Ovary (tissue), 9 donors: ENCODE results near the gene NEMF. TPM values are rescaled to one million over a fixed set of nuclear protein-coding genes. Genes with fewer than 3 reads are reported as not detected.

Experiments used
- DNase-seq, 5 donors: peaks; one replicate each; pipeline ENCODE4 v3.0.0-alpha.2; 2019 to 2020
- H3K27ac ChIP-seq, 2 donors: fragments of 200-600 bp; one replicate each; pipeline versions ENCODE4 v1.5.1 to v1.8.0; 2019 to 2022
- H3K27me3 ChIP-seq: fragments of 200-600 bp; one replicate; pipeline ENCODE4 v1.8.0; 2022
- H3K36me3 ChIP-seq: fragments of 200-600 bp; sonication (generic); one replicate; pipeline ENCODE4 v1.5.1; 2019
- H3K4me1 ChIP-seq: one replicate; pipeline ENCODE4 v1.8.1; 2013; ENCODE audit warnings: mild to moderate bottlenecking, moderate library complexity; ENCODE audit not compliant: insufficient read depth
- H3K4me3 ChIP-seq: fragments of 200-600 bp; sonication (generic); one replicate; pipeline ENCODE4 v1.5.1; 2017
- H3K9me3 ChIP-seq, 2 donors: fragments of 200-600 bp in 1 of 2; sonication (generic) in 1 of 2; one replicate each; pipeline versions ENCODE4 v1.5.1 to v1.8.1; 2013 to 2019; ENCODE audit warnings: mild to moderate bottlenecking in 1 of 2, moderate library complexity in 1 of 2
- EP300 ChIP-seq: sonication (generic); formaldehyde crosslinking; IDR thresholded peaks from one replicate; pipeline ENCODE4 v1.6.1; 2017; ENCODE audit warnings: antibody characterized with exemption
- POLR2A ChIP-seq: fragments of 450-650 bp; IDR thresholded peaks from one replicate; pipeline ENCODE4 v1.6.1; 2017; ENCODE audit warnings: antibody characterized with exemption, mild to moderate bottlenecking, moderate library complexity
- WGBS, 3 donors: extraction: QIAGEN DNeasy Blood & Tissue Kit in 1 of 3; methylation state at CpG; one replicate each; pipeline versions ENCODE4 v1.1.5 to v1.1.7; 2013 to 2017; 5-methylcytosine and 5-hydroxymethylcytosine counted together
- intact Hi-C, 4 donors: fragments of 100-400 bp; cut with DNase I; formaldehyde crosslinking; loops; one replicate each; pipeline versions ENCODE4 v1.11.0 to v1.15.1; 2022 to 2023
- polyA plus RNA-seq, 2 donors: library from polyadenylated mRNA; stranded (reverse); fragments of 200-250 nt in 1 of 2; fragments of 350-450 nt in 1 of 2; fragmentation: Illumina TruSeq in 1 of 2; extraction: RNeasy Lipid Tissue Mini Kit (QIAGEN cat#74804) in 1 of 2; gene quantifications; one replicate each; pipeline ENCODE4 v1.2.3, GENCODE V29; 2013 to 2014
- total RNA-seq, 7 donors: library from RNA; depleted of rRNA in 2 of 7; stranded (reverse); fragments of >200 nt in 2 of 7; fragmentation: NEBNext Ultra II Directional in 3 of 7; extraction: Animal tissue kit (Norgen Biotek cat#: 25700) in 3 of 7; gene quantifications; one replicate each; pipeline versions ENCODE4 v1.1.0 to v1.2.4, GENCODE V29; 2016 to 2023
- TF ChIP-seq, protein P1 (sequence below), 3 donors: fragments of 450-650 bp in 2 of 3; fragments of 200-600 bp in 1 of 3; IDR thresholded peaks; one replicate each; pipeline versions ENCODE4 v1.5.1 to v1.8.0; 2016 to 2022; ENCODE audit warnings: antibody characterized with exemption in 3 of 3, mild to moderate bottlenecking in 1 of 3
- donor health status: DM: no; HTN: no; CAD: no; lungs with moderate emphysema.
- donor health status: DM: no; HTN: no; CAD: no.
- donor health status: Bipolar disorder and iron deficiency.
- donor health status: DM: yes; HTN: yes; CAD: no.
- donor health status: DM: no; HTN: no; CAD: no.
- donor health status: DM: yes; HTN: yes; CAD: no.

Gene NEMF
- total and polyA plus RNA-seq, 9 donors, result 20.9 to 98.9 (median 68.6) TPM

DNA sequence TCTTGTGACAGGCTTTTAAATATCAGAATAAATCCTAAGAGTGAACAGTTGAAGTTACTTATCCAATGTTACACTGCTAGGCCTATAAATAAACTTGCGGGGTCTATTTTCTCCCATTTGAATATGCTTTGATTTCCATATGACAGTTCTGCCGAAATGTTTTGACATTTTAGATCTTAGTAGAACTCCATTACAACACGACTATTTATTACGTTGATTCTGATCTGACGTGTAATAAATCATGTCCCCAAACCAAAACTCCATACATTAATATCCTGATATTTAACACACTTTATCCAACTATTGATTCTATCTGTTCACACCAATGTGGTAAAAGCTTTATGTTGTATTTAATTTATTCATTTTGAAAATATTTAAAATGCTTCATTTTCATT, 16.1 kb upstream of the NEMF start:
- Histone ChIP-seq H3K36me3 (no peaks in the 10 kb centered on the region), H3K27ac (peak overlapping the region in 1 of 2 donors; percentile 64), H3K27me3 (no peaks in the 10 kb centered on the region), H3K9me3 (no peaks in the 10 kb centered on the region), H3K4me3 (peak overlapping the region; percentile 69), H3K4me1 (peaks cover 2% of the 10 kb centered on the region)
- intact Hi-C loops, result loop anchor here in 3 of 4 donors (5.0 to 10.0 kb wide), 2 partner anchors 234 to 236 kb away; no protein-coding TSS in a partner anchor
- TF ChIP-seq POLR2A (no peak), EP300 (no peak)
- TF ChIP-seq, protein P1, sequence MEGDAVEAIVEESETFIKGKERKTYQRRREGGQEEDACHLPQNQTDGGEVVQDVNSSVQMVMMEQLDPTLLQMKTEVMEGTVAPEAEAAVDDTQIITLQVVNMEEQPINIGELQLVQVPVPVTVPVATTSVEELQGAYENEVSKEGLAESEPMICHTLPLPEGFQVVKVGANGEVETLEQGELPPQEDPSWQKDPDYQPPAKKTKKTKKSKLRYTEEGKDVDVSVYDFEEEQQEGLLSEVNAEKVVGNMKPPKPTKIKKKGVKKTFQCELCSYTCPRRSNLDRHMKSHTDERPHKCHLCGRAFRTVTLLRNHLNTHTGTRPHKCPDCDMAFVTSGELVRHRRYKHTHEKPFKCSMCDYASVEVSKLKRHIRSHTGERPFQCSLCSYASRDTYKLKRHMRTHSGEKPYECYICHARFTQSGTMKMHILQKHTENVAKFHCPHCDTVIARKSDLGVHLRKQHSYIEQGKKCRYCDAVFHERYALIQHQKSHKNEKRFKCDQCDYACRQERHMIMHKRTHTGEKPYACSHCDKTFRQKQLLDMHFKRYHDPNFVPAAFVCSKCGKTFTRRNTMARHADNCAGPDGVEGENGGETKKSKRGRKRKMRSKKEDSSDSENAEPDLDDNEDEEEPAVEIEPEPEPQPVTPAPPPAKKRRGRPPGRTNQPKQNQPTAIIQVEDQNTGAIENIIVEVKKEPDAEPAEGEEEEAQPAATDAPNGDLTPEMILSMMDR (IDR thresholded peaks at IDR 0.05), result no peak
- no peak for DNase-seq
- WGBS, 3 donors, result 37 to 40% (median 40%) methylated on average over 5 of the region's 5 CpGs

DNA sequence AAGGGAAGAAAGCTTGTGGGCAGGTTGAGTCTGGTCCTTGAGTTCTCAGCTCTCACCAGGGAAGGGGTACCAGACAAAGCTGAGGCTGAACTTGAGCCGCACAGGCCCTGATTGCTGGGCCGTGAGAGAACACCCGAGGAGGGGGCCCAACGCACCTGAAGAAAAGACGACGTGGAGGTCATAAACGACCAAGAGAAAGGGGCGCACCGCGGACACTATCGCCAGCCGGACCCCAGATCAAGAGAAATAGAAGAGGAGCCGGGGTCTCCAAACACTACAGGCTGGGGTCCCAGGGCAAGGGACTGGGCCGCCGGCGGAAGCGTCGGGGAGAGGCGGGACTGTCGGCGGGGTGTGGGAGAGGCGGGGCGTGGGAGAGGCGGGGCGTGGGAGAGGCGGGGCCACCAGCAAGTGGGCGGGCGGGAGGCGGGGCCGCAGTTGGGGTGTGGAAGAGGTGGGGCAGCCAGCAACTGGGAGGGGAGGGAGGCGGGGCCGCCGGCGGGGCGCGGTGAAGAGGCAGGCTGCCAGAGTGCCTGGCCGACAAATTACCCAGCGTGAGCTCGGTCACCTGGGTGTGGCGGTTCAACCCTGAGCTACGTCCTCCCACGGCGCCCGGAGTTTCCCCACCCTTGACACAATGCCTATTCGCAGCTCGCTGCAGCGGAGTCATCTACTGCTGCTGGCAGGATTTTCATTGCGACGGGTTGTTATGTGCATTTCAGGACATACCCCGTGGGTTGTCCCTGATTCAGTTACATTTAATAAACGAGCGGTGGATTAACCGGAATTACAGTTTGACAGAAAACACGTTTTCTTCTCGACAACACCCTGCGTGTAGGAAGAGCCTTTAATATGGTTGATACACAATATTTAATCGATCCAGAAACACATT, 15.5 kb upstream of the NEMF start:
- H3K36me3 ChIP-seq, result no peaks in the 10 kb centered on the region
- intact Hi-C loops, result loop anchor here in 3 of 4 donors (5.0 to 10.0 kb wide), 2 partner anchors 234 to 237 kb away; no protein-coding TSS in a partner anchor
- TF ChIP-seq POLR2A, result peak; percentile 68
- TF ChIP-seq EP300, result no peak
- H3K4me3 ChIP-seq, result peak overlapping the region; percentile 69
- peaks cover 2% of the 10 kb centered on the region for H3K4me1 ChIP-seq
- DNase-seq, result peak; percentile 94 to 97 (median 96)
- WGBS, 3 donors, result 0 to 1% (median 0%) methylated on average over 45 to 57 of the region's 57 CpGs
- no peaks in the 10 kb centered on the region for H3K27me3 ChIP-seq
- peak overlapping the region in 1 of 2 donors; percentile 64 for H3K27ac ChIP-seq
- no peaks in the 10 kb centered on the region for H3K9me3 ChIP-seq

DNA sequence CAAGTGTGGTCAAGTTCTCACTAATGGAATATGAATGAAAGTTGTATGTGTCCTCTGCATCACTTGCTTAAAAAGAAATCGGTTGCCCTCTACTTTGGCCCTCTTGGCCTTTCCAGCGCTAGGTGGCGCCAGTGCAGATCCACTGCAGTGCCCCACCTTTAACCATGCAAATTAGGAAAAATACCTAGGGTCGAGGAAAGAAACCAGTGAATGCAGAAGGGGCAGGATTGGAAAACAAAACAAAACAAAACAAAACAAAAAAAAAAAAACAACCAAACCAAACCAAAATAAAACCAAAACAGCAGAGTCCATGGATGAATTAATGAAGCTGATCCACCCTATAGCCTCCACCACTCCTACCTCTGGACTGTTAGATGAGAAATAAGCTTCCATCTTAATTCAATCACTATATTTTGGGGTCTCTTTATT, 12.9 kb upstream of the NEMF start:
- WGBS, 3 donors, result 1 to 4% (median 2%) methylated on average over 4 of the region's 4 CpGs
- peaks cover 2% of the 10 kb centered on the region for H3K4me1 ChIP-seq

DNA sequence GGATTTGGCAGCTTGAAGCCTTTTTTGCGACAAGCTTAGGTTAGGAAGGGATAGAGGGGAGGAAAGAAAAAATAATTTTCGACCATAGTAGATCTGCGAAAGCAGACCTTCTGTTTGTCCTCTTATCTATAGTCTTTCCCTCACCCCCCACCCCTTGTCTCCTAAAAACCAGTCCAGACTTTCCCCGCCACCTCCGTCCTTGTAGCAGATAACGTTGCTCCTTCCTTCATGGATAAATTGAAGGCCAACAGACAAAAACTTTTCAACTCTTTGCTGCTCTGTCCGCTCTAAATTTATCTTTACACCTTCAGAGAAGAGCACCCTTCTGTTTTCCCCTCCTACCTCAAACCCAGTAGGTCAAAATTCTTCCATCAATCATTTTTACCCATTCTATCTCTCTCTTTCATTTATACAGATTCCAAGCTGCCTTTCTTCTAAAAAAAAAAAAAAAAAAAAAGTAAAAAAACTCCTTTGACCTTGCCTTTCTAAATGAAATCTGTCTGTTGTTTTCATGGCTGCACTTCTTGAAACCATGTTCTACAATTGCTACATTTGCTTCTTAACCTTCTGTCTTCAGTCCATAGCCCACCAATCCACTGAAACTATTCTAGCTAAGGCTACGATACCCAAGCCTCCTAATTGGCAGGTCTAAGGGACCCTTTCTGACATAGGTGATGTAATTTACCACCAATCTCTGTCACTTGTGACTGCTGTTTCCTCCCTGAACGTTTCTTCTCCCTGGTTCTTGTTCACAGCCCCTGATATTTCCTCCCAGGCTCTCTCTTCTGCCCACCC, 11.1 kb upstream of the NEMF start:
- Histone ChIP-seq H3K9me3 (no peaks in the 10 kb centered on the region), H3K36me3 (no peaks in the 10 kb centered on the region), H3K4me1 (peaks cover 2% of the 10 kb centered on the region), H3K27ac (peak overlapping the region; percentile 90 to 95), H3K4me3 (peak overlapping the region; percentile 54), H3K27me3 (no peaks in the 10 kb centered on the region)
- WGBS, 3 donors, result 10 to 13% (median 11%) methylated on average over 9 of the region's 9 CpGs
- TF ChIP-seq EP300 (no peak), POLR2A (no peak)
- TF ChIP-seq, protein P1 (IDR thresholded peaks at IDR 0.05), result no peak
- intact Hi-C loops, result loop anchor here in 2 of 4 donors (10.0 kb wide), 1 partner anchor 241 kb away; no protein-coding TSS in a partner anchor
- DNase-seq, result peak in 3 of 5 donors; percentile 28 to 38 (median 33)

More for the DNA sequence above, 12.9 kb upstream of the NEMF start:
- H3K27ac ChIP-seq, result no peak overlapping the region
- DNase-seq, result peak; percentile 65 to 86 (median 79)
- H3K4me3 ChIP-seq, result no peak overlapping the region
- TF ChIP-seq EP300, result no peak
- TF ChIP-seq, protein P1 (IDR thresholded peaks at IDR 0.05), result peak; percentile 41 to 56 (median 53)
- TF ChIP-seq POLR2A, result no peak
- H3K9me3 ChIP-seq, result no peaks in the 10 kb centered on the region
- no peaks in the 10 kb centered on the region for H3K36me3 ChIP-seq
- intact Hi-C loops, result loop anchor here in 3 of 4 donors (5.0 to 10.0 kb wide), 2 partner anchors 237 to 239 kb away; no protein-coding TSS in a partner anchor
- H3K27me3 ChIP-seq, result no peaks in the 10 kb centered on the region
